Heart right ventricle (tissue), 16 donors: ENCODE data around the gene HLA-DOB. TPM values are rescaled to one million over a fixed set of nuclear protein-coding genes. Genes with fewer than 3 reads are reported as not detected.
A peak's percentile ranks its signal among the peaks of the same experiment; 100 is the strongest.

Experiments
- ATAC-seq, 8 donors: fragments of 200-7000 bp; cut with Tn5 transposase; one replicate each; pipeline ENCODE4 v1.9.1; 2020; ENCODE audit warnings: mild to moderate bottlenecking in 8 of 8, moderate library complexity in 8 of 8, moderate number of reproducible peaks in 1 of 8
- DNase-seq, 2 donors: peaks; one replicate each; pipeline ENCODE4 v3.0.0-alpha.2; 2020
- H3K27ac ChIP-seq, 10 donors: fragments of 200-600 bp; sonication (generic) in 2 of 10; one replicate each; pipeline versions ENCODE4 v1.5.0 to v1.8.0; 2020 to 2022; ENCODE audit warnings: mild to moderate bottlenecking in 3 of 10
- H3K27me3 ChIP-seq, 7 donors: fragments of 200-600 bp; one replicate each; pipeline ENCODE4 v1.8.0; 2021 to 2022; ENCODE audit warnings: mild to moderate bottlenecking in 2 of 7
- H3K36me3 ChIP-seq, 9 donors: fragments of 200-600 bp; sonication (generic) in 1 of 9; one replicate each; pipeline versions ENCODE4 v1.5.0 to v1.8.0; 2020 to 2022; ENCODE audit warnings: mild to moderate bottlenecking in 2 of 9
- H3K4me1 ChIP-seq, 9 donors: fragments of 200-600 bp; sonication (generic) in 1 of 9; one replicate each; pipeline versions ENCODE4 v1.5.0 to v1.8.0; 2020 to 2022; ENCODE audit warnings: mild to moderate bottlenecking in 4 of 9
- H3K4me3 ChIP-seq, 10 donors: fragments of 200-600 bp; sonication (generic) in 2 of 10; one replicate each; pipeline versions ENCODE4 v1.5.0 to v1.8.0; 2020 to 2022; ENCODE audit warnings: mild to moderate bottlenecking in 7 of 10, moderate library complexity in 2 of 10
- H3K9me3 ChIP-seq, 11 donors: fragments of 200-600 bp in 10 of 11; sonication (generic) in 2 of 11; one replicate each; pipeline versions ENCODE4 v1.5.0 to v1.8.0; 2013 to 2022; ENCODE audit warnings: mild to moderate bottlenecking in 2 of 11, control low read depth in 1 of 11, moderate library complexity in 1 of 11
- CTCF ChIP-seq, 9 donors: fragments of 200-600 bp; sonication (generic) in 2 of 9; IDR thresholded peaks; one replicate each; pipeline versions ENCODE4 v1.5.0 to v1.8.0; 2021 to 2022; ENCODE audit warnings: antibody characterized with exemption in 9 of 9, mild to moderate bottlenecking in 5 of 9, moderate library complexity in 1 of 9
- WGBS, 2 donors: extraction: QIAGEN DNeasy Blood & Tissue Kit; methylation state at CpG; one replicate each; pipeline ENCODE4 v1.1.7; 2013; ENCODE audit warnings: inconsistent platforms in 1 of 2; 5-methylcytosine and 5-hydroxymethylcytosine counted together
- intact Hi-C, 10 donors: fragments of 100-400 bp; cut with DNase I; formaldehyde crosslinking; loops; one replicate each; pipeline versions ENCODE4 v1.11.1 to v1.14.2; 2022
- polyA plus RNA-seq, 2 donors: library from polyadenylated mRNA; stranded (reverse); fragments of 200-250 nt; gene quantifications; one replicate each; pipeline ENCODE4 v1.2.3, GENCODE V29; 2013
- total RNA-seq, 10 donors: library from RNA; stranded (reverse); fragmentation: NEBNext Ultra II Directional in 3 of 10; extraction: Animal tissue kit (Norgen Biotek cat#: 25700) in 3 of 10; gene quantifications; one replicate each; pipeline versions ENCODE4 v1.2.1 to v1.2.4, GENCODE V29; 2021 to 2023
- donor health status: Arrhythmogenic right ventricular cardiomyopathy.
- donor health status: ischemic (EF 13 %, LVEDD 7.1; RV severe dilation, severe dysfunction).
- donor health status: healthy with polysubstance abuse.
- donor health status: DM: no; HTN: yes; CAD: no.
- donor health status: DM: no; HTN: no; CAD: no.
- donor health status: ischemic (EF 25% LVEDD 6.9; RV normal size, moderate dysfunction).
- donor health status: ischemic (EF 25% LVEDD 5.7; RV mildly dilated, moderate dysfunction).
- donor health status: healthy.
- donor health status: DM: yes; HTN: yes; CAD: no.
- donor health status: Ischemic cardiomyopathy.
- donor health status: ischemic (EF 35%, LVEDD 5.7; RV mildly dilated, moderate dysfunction).
- donor health status: nonischemic (EF 11% LVEDD 7.7; RV severe dilation, severe dysfunction).
- donor health status: DM: yes; HTN: yes; CAD: no.
- donor health status: PGD.
- donor health status: ischemic (EF 29% LVEDD 5.4; RV normal size, mild dysfunction).
- donor health status: nonischemic (EF 23%, LVEDD 6.1; RV moderate dilation, normal function).

Gene HLA-DOB
- total and polyA plus RNA-seq, 12 donors = 0.21 to 2.1 (median 0.48) TPM; not detected in 2

GRCh38 chr6:32843331-32843978, 26.7 kb upstream of the HLA-DOB start:
- intact Hi-C loops = no loop called here
- Histone ChIP-seq H3K27me3 (no peaks in the 10 kb centered on the region), H3K9me3 (no peaks in the 10 kb centered on the region), H3K4me1 (peaks cover 5 to 83% (median 32%) of the 10 kb centered on the region in 9 donors), H3K4me3 (peak overlapping the region; percentile 44 to 98 (median 78)), H3K36me3 (peaks cover 0 to 69% (median 40%) of the 10 kb centered on the region in 9 donors), H3K27ac (peak overlapping the region; percentile 87 to 100 (median 96))
- DNase-seq (no peak), ATAC-seq (peak in 2 of 8 donors; percentile 0 to 2)
- 6 to 9% methylated on average over 28 of the region's 28 CpGs for WGBS, 2 donors
- TF ChIP-seq CTCF (IDR thresholded peaks at IDR 0.05) = no peak

- no peak for ATAC-seq
- peaks cover 5 to 78% (median 37%) of the 10 kb centered on the region in 9 donors for H3K4me1 ChIP-seq
- H3K36me3 ChIP-seq = peaks cover 0 to 61% (median 32%) of the 10 kb centered on the region in 9 donors
- H3K9me3 ChIP-seq = no peaks in the 10 kb centered on the region
- DNase-seq = no peak
- peak overlapping the region in 8 of 10 donors; percentile 92 to 100 (median 96) for H3K27ac ChIP-seq
- peak overlapping the region in 8 of 10 donors; percentile 71 to 98 (median 78) for H3K4me3 ChIP-seq
- no peaks in the 10 kb centered on the region for H3K27me3 ChIP-seq
- intact Hi-C loops = no loop called here
- no peak for TF ChIP-seq CTCF (IDR thresholded peaks at IDR 0.05)
- 80 to 83% methylated on average over 8 of the region's 8 CpGs for WGBS, 2 donors
These were observed 25.9 kb upstream of the HLA-DOB start for GRCh38 chr6:32842690-32843089.

- no peaks in the 10 kb centered on the region for H3K9me3 ChIP-seq
- H3K36me3 ChIP-seq = peaks cover 0 to 55% (median 27%) of the 10 kb centered on the region in 9 donors
- intact Hi-C loops = no loop called here
- ATAC-seq (no peak), DNase-seq (no peak)
- no peaks in the 10 kb centered on the region for H3K27me3 ChIP-seq
- H3K27ac ChIP-seq = peak overlapping the region in 5 of 10 donors; percentile 92 to 100 (median 97)
- WGBS, 2 donors = 90 to 92% methylated on average over 6 of the region's 6 CpGs
- H3K4me1 ChIP-seq = peaks cover 5 to 78% (median 42%) of the 10 kb centered on the region in 9 donors
- peak overlapping the region in 4 of 10 donors; percentile 71 to 98 (median 74) for H3K4me3 ChIP-seq
- TF ChIP-seq CTCF (IDR thresholded peaks at IDR 0.05) = no peak
These were observed 25.3 kb upstream of the HLA-DOB start for GRCh38 chr6:32842021-32842650.

- Histone ChIP-seq H3K27me3 (no peaks in the 10 kb centered on the region), H3K4me1 (peaks cover 3 to 77% (median 40%) of the 10 kb centered on the region in 9 donors), H3K4me3 (no peak overlapping the region), H3K36me3 (peaks cover 0 to 52% (median 13%) of the 10 kb centered on the region in 9 donors), H3K27ac (peak overlapping the region in 1 of 10 donors; percentile 94), H3K9me3 (no peaks in the 10 kb centered on the region)
- TF ChIP-seq CTCF (IDR thresholded peaks at IDR 0.05) = no peak
- no peak for ATAC-seq
- DNase-seq = no peak
- intact Hi-C loops = loop anchor here in 1 of 10 donors (2.0 kb wide), 1 partner anchor 16 kb away; no protein-coding TSS in a partner anchor
- WGBS, 2 donors = 87 to 94% methylated on average over 9 of the region's 9 CpGs
These were observed 23.9 kb upstream of the HLA-DOB start for GRCh38 chr6:32840604-32841246.
